OCI-LY3 (cell line): ENCODE results near the gene APBB2.

ENCODE experiments used
- EZH2phosphoT487 ChIP-seq: fragments of 200-600 bp; shearing (Covaris generic); IDR thresholded peaks from 2 replicates; pipeline ENCODE4 v1.6.1; 2018; ENCODE audit warnings: antibody characterized with exemption, mixed run types, low read depth
- TF ChIP-seq, protein P1 (sequence below): fragments of 200-600, 300-600 bp; sonication (generic); IDR thresholded peaks from 2 replicates; pipeline ENCODE4 v1.5.1; 2014; ENCODE audit warnings: antibody characterized with exemption, low read length, low read depth

DNA sequence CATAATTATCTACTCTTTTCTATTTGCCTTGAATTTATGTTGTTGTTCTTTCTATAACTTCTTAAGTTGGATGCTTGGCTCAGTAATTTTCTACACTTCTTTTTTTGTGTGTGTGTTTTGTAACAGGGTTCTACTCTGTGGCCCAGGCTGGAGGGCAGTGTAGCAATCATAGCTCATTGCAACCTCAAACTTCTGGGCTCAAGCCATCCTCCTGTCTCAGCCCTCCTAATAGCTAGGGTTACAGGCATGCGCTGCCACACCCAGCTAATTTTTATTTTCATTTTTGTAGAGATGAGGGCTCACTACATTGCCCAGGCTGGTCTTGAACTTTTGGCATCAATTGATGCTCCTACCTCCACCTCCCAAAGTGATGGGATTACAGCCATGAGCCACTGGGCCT is 21.7 kb upstream of the APBB2 start:
- TF ChIP-seq, protein P1, sequence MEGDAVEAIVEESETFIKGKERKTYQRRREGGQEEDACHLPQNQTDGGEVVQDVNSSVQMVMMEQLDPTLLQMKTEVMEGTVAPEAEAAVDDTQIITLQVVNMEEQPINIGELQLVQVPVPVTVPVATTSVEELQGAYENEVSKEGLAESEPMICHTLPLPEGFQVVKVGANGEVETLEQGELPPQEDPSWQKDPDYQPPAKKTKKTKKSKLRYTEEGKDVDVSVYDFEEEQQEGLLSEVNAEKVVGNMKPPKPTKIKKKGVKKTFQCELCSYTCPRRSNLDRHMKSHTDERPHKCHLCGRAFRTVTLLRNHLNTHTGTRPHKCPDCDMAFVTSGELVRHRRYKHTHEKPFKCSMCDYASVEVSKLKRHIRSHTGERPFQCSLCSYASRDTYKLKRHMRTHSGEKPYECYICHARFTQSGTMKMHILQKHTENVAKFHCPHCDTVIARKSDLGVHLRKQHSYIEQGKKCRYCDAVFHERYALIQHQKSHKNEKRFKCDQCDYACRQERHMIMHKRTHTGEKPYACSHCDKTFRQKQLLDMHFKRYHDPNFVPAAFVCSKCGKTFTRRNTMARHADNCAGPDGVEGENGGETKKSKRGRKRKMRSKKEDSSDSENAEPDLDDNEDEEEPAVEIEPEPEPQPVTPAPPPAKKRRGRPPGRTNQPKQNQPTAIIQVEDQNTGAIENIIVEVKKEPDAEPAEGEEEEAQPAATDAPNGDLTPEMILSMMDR: no peak
- TF ChIP-seq EZH2phosphoT487: no peak
